ENCODE data around the gene EMD. TPM values are rescaled to one million over a fixed set of nuclear protein-coding genes. Genes with fewer than 3 reads are reported as not detected.
"Not testable (repeated sequence)": the region's sequence is repeated elsewhere in the genome, so short reads cannot be mapped to it uniquely, and the experiment has no call there.

The EMD gene
- polyA plus RNA-seq, 1 of the 3 experiments (the other 2 are of a cell fraction) = 68.0 TPM

GRCh38 chrX:154334496-154334895 is 44.6 kb upstream of the EMD start:
- Histone ChIP-seq H3K36me3 (replicated peaks in 1 of 2; ENCODE audit: control insufficient read depth in 1 of 2, insufficient read depth in 2 of 2, low read length in 1 of 2) (no peaks in the 10 kb centered on the region), H3K4me3 (ENCODE audit: low read depth in 2 of 2, low read length in 1 of 2) (no peak overlapping the region), H3K9me3 (no peaks in the 10 kb centered on the region), H3K9me2 (no peaks in the 10 kb centered on the region), H3K79me2 (ENCODE audit: insufficient read depth) (no peaks in the 10 kb centered on the region), H3K27me3 (ENCODE audit: insufficient read depth) (peaks cover 41% of the 10 kb centered on the region; the same call in 1 of the 2 replicates), H2AFZ (ENCODE audit: low read depth) (no peak overlapping the region), H3K4me1 (ENCODE audit: control insufficient read depth in 1 of 2, insufficient read depth in 2 of 2, low read depth in 1 of 2, low read length in 1 of 2) (no peaks in the 10 kb centered on the region), H3F3A (replicated peaks; ENCODE audit: insufficient read depth) (no peaks in the 10 kb centered on the region), H3K9ac (no peak overlapping the region), H3K27ac (ENCODE audit: low read depth in 2 of 2, low read length in 1 of 2) (no peak overlapping the region), H3K4me2 (no peak overlapping the region), H4K20me1 (ENCODE audit: insufficient read depth) (no peaks in the 10 kb centered on the region)
- ChIA-PET POLR2A (no interaction called here), CTCF (interaction anchor here (1.5 kb wide), 1 partner anchor 26 kb away, joined by 5 read pairs; no protein-coding TSS in a partner anchor)
- DNase-seq = no peak
- 59% methylated on average over 10 of the region's 10 CpGs for WGBS (ENCODE audit: low lambda C conversion rate)
- TF ChIP-seq FOXM1 (IDR thresholded peaks at IDR 0.05; ENCODE audit: low read depth) (no peak), MEF2A (IDR thresholded peaks at IDR 0.05; ENCODE audit: borderline replicate concordance, low read depth) (no peak), TCF12 (IDR thresholded peaks at IDR 0.05) (no peak), RFX5 (IDR thresholded peaks at IDR 0.05; ENCODE audit: low read length) (no peak), GABPA (IDR thresholded peaks at IDR 0.05; ENCODE audit: low read depth) (no peak), EP300 (IDR thresholded peaks at IDR 0.05; ENCODE audit: borderline replicate concordance in 1 of 2, low read depth in 1 of 2, low read length in 1 of 2) (no peak), CTCF (IDR thresholded peaks at IDR 0.05) (no peak), YY1 (IDR thresholded peaks at IDR 0.05; ENCODE audit: low read depth) (no peak), RXRA (IDR thresholded peaks at IDR 0.05; ENCODE audit: borderline replicate concordance, low read depth) (no peak), FOSL2 (IDR thresholded peaks at IDR 0.05; ENCODE audit: borderline replicate concordance, low read depth) (no peak), MAX (IDR thresholded peaks at IDR 0.05; ENCODE audit: low read depth) (no peak), FOXJ3 (CRISPR knock-in tag; IDR thresholded peaks at IDR 0.05) (no peak), TAF1 (IDR thresholded peaks at IDR 0.05; ENCODE audit: borderline replicate concordance, low read depth, low read length) (no peak), NFIC (IDR thresholded peaks at IDR 0.05; ENCODE audit: borderline replicate concordance) (no peak), RCOR1 (IDR thresholded peaks at IDR 0.05; ENCODE audit: low read length) (no peak)

- POLR2A ChIA-PET; CTCF ChIA-PET; DNase-seq; H3K79me2 ChIP-seq (ENCODE audit: insufficient read depth); H3K27me3 ChIP-seq (ENCODE audit: insufficient read depth); H3K4me1 ChIP-seq (ENCODE audit: control insufficient read depth in 1 of 2, insufficient read depth in 2 of 2, low read depth in 1 of 2, low read length in 1 of 2); H2AFZ ChIP-seq (ENCODE audit: low read depth); H3K9ac ChIP-seq; H3K9me3 ChIP-seq; H3K9me2 ChIP-seq; H4K20me1 ChIP-seq (ENCODE audit: insufficient read depth); H3K36me3 ChIP-seq (replicated peaks in 1 of 2; ENCODE audit: control insufficient read depth in 1 of 2, insufficient read depth in 2 of 2, low read length in 1 of 2); H3K4me2 ChIP-seq; H3F3A ChIP-seq (replicated peaks; ENCODE audit: insufficient read depth): not testable (repeated sequence)
- H3K4me3 ChIP-seq (ENCODE audit: low read depth in 2 of 2, low read length in 1 of 2) = peak overlapping the region in 1 of 2 experiments; percentile 35; a peak in 2 of 4 replicates
- WGBS (ENCODE audit: low lambda C conversion rate) = no CpG with 5 or more reads among the region's 115 CpGs
- H3K27ac ChIP-seq (ENCODE audit: low read depth in 2 of 2, low read length in 1 of 2) = peak overlapping the region in 1 of 2 experiments; percentile 69; a peak in 1 of 4 replicates
Measured at GRCh38 chrX:154341399-154342298, 37.4 kb upstream of the EMD start.

GRCh38 chrX:154343063-154343462 is 36.0 kb upstream of the EMD start:
- H2AFZ ChIP-seq (ENCODE audit: low read depth); H3K9me3 ChIP-seq; H3K27ac ChIP-seq (ENCODE audit: low read depth in 2 of 2, low read length in 1 of 2); H3K36me3 ChIP-seq (replicated peaks in 1 of 2; ENCODE audit: control insufficient read depth in 1 of 2, insufficient read depth in 2 of 2, low read length in 1 of 2); H3F3A ChIP-seq (replicated peaks; ENCODE audit: insufficient read depth); H3K4me3 ChIP-seq (ENCODE audit: low read depth in 2 of 2, low read length in 1 of 2); H3K9me2 ChIP-seq; DNase-seq; H3K27me3 ChIP-seq (ENCODE audit: insufficient read depth); H3K4me2 ChIP-seq; H4K20me1 ChIP-seq (ENCODE audit: insufficient read depth); H3K4me1 ChIP-seq (ENCODE audit: control insufficient read depth in 1 of 2, insufficient read depth in 2 of 2, low read depth in 1 of 2, low read length in 1 of 2); H3K9ac ChIP-seq; POLR2A ChIA-PET; H3K79me2 ChIP-seq (ENCODE audit: insufficient read depth); CTCF ChIA-PET: not testable (repeated sequence)
- WGBS (ENCODE audit: low lambda C conversion rate) = no CpG with 5 or more reads among the region's 16 CpGs

GRCh38 chrX:154343620-154344019 is 35.5 kb upstream of the EMD start:
- peaks cover 10% of the 10 kb centered on the region for H3F3A ChIP-seq (replicated peaks; ENCODE audit: insufficient read depth)
- H3K79me2 ChIP-seq (ENCODE audit: insufficient read depth); H3K9me3 ChIP-seq; POLR2A ChIA-PET; H3K4me1 ChIP-seq (ENCODE audit: control insufficient read depth in 1 of 2, insufficient read depth in 2 of 2, low read depth in 1 of 2, low read length in 1 of 2); H3K9me2 ChIP-seq; DNase-seq; H3K4me3 ChIP-seq (ENCODE audit: low read depth in 2 of 2, low read length in 1 of 2); H3K4me2 ChIP-seq; H3K27ac ChIP-seq (ENCODE audit: low read depth in 2 of 2, low read length in 1 of 2); CTCF ChIA-PET; H3K27me3 ChIP-seq (ENCODE audit: insufficient read depth); H2AFZ ChIP-seq (ENCODE audit: low read depth); H3K9ac ChIP-seq; H3K36me3 ChIP-seq (replicated peaks in 1 of 2; ENCODE audit: control insufficient read depth in 1 of 2, insufficient read depth in 2 of 2, low read length in 1 of 2): not testable (repeated sequence)
- peaks cover 14% of the 10 kb centered on the region for H4K20me1 ChIP-seq (ENCODE audit: insufficient read depth)
- WGBS (ENCODE audit: low lambda C conversion rate) = no CpG with 5 or more reads among the region's 20 CpGs
